HepG2 (cell line): ENCODE data around the gene CCDC116. TPM values are rescaled to one million over a fixed set of nuclear protein-coding genes. Genes with fewer than 3 reads are reported as not detected.

Experiments used
- ATAC-seq: fragments of 200-7000 bp; cut with Tn5 transposase; 3 replicates; pipeline ENCODE4 v1.9.1; 2020; ENCODE audit warnings: mild to moderate bottlenecking, moderate library complexity
- BruUV-seq: library from RNA; stranded (reverse); fragments of 400-500 nt; replicated peaks from 2 replicates; lab custom pipeline; 2021; lab: Mats Ljungman, UMichigan
- CTCF ChIA-PET: fragments of 300-600 bp; formaldehyde crosslinking; extraction: SDS; loops from one replicate; lab custom pipeline; 2021; ENCODE audit warnings: low total read pairs, inconsistent platforms, low intra/inter-chr PET ratio; lab: Yijun Ruan, JAX
- POLR2A ChIA-PET: fragments of 350-600 bp; sonication (Branson Sonifier 250); formaldehyde crosslinking; loops from one replicate; lab custom pipeline; 2020; ENCODE audit warnings: antibody characterized with exemption, inconsistent platforms; lab: Yijun Ruan, JAX
- DNase-seq: peaks from one replicate; pipeline ENCODE4 v3.0.0-alpha.2; 2015; ENCODE audit warnings: low spot score
- FAIRE-seq: peaks from 3 replicates; lab custom pipeline; 2011; peaks lifted over from hg19 to GRCh38; lab: Jason Lieb, UNC
- H2AFZ ChIP-seq: one replicate; pipeline ENCODE4 v1.6.1; 2011; ENCODE audit warnings: low read length, inconsistent platforms
- H3K27ac ChIP-seq: fragments of 300-600 bp; 3 replicates; pipeline ENCODE4 v1.8.0; 2011; ENCODE audit warnings: mixed run types, mild to moderate bottlenecking, mixed read lengths, low read length, inconsistent platforms; ENCODE audit not compliant: insufficient read depth; ENCODE audit errors: extremely low read length
- H3K27me3 ChIP-seq, 2 experiments: fragments of 200-600 bp in 1 of 2; 2 replicates in 1 of 2; 3 replicates in 1 of 2; pipeline versions ENCODE4 v1.6.0 to v1.8.0; 2011; ENCODE audit warnings: low read length in 2 of 2, mild to moderate bottlenecking in 2 of 2, moderate library complexity in 2 of 2, inconsistent platforms in 1 of 2; ENCODE audit not compliant: insufficient read depth in 2 of 2, control insufficient read depth in 1 of 2
- H3K36me3 ChIP-seq, 2 experiments: fragments of 200-600 bp in 1 of 2; replicated peaks in 1 of 2; 2 replicates in 1 of 2; 3 replicates in 1 of 2; pipeline versions ENCODE4 v1.5.1 to v1.8.0; 2011; ENCODE audit warnings: low read length in 2 of 2, inconsistent platforms in 1 of 2; ENCODE audit not compliant: insufficient read depth in 2 of 2, control insufficient read depth in 1 of 2
- H3K4me1 ChIP-seq: 2 replicates; pipeline ENCODE4 v1.5.1; 2012; ENCODE audit warnings: low read length, inconsistent platforms; ENCODE audit not compliant: insufficient read depth
- H3K4me2 ChIP-seq: 2 replicates; pipeline ENCODE4 v1.6.0; 2011; ENCODE audit warnings: low read depth, low read length, inconsistent platforms
- H3K4me3 ChIP-seq, 3 experiments: fragments of 200-600 bp in 1 of 3; sonication (generic), shearing (Covaris generic) in 1 of 3; replicated peaks in 1 of 3; 2 replicates each; pipeline ENCODE4 v1.5.1; 2011 to 2016; ENCODE audit warnings: low read length in 3 of 3, inconsistent platforms in 2 of 3, low read depth in 2 of 3, mild to moderate bottlenecking in 2 of 3, control low read depth in 1 of 3, mixed read lengths in 1 of 3; ENCODE audit not compliant: insufficient read depth in 1 of 3
- H3K79me2 ChIP-seq: one replicate; pipeline ENCODE4 v1.6.1; 2011; ENCODE audit warnings: low read length, inconsistent platforms; ENCODE audit not compliant: insufficient read depth
- H3K9ac ChIP-seq: 2 replicates; pipeline ENCODE4 v1.6.0; 2011; ENCODE audit warnings: mild to moderate bottlenecking, low read depth, low read length, inconsistent platforms; ENCODE audit not compliant: insufficient read depth
- H3K9me3 ChIP-seq: 2 replicates; pipeline ENCODE4 v1.5.1; 2012; ENCODE audit warnings: mild to moderate bottlenecking, low read length
- H4K20me1 ChIP-seq: 2 replicates; pipeline ENCODE4 v1.6.0; 2011; ENCODE audit warnings: inconsistent platforms, mild to moderate bottlenecking, low read length, moderate library complexity; ENCODE audit not compliant: insufficient read depth
- AGO1 ChIP-seq: fragments of 200-400 bp; formaldehyde crosslinking; IDR thresholded peaks from 2 replicates; pipeline ENCODE4 v1.6.1; 2017; ENCODE audit warnings: mild to moderate bottlenecking, low read depth, low read length, moderate library complexity; ENCODE audit not compliant: poor library complexity, severe bottlenecking
- AGO2 ChIP-seq: fragments of 200-400 bp; formaldehyde crosslinking; optimal IDR thresholded peaks from 2 replicates; pipeline ENCODE3; 2017; ENCODE audit warnings: mild to moderate bottlenecking, low read depth, low read length, moderate library complexity
- HOXA5 ChIP-seq: sonication (generic); formaldehyde crosslinking; IDR thresholded peaks from 2 replicates; pipeline ENCODE4 v1.4.0; 2020; ENCODE audit warnings: missing genetic modification reagents
- SNRNP70 ChIP-seq: fragments of 200-400 bp; formaldehyde crosslinking; IDR thresholded peaks from 2 replicates; pipeline ENCODE4 v1.6.1; 2017; ENCODE audit warnings: mild to moderate bottlenecking, low read depth, low read length, moderate library complexity
- ZBTB34 ChIP-seq: sonication (generic); formaldehyde crosslinking; IDR thresholded peaks from 2 replicates; pipeline ENCODE4 v1.8.0; 2022; ENCODE audit warnings: mild to moderate bottlenecking, missing genetic modification reagents
- WGBS: methylation state at CpG from one replicate; pipeline ENCODE4 v1.1.6; 2017; ENCODE audit warnings: low lambda C conversion rate; 5-methylcytosine and 5-hydroxymethylcytosine counted together
- in situ Hi-C: cut with HindIII; loops from 2 replicates; pipeline ENCODE4 v1.10.0; 2017; ENCODE audit warnings: low pct_unique_long_range_greater_than_20kb; ENCODE audit not compliant: extremely low pct_ligation_motif_present
- intact Hi-C: fragments of 100-400 bp; cut with micrococcal nuclease; formaldehyde crosslinking; loops from one replicate; pipeline ENCODE4 v1.10.0; 2022; ENCODE audit not compliant: unreplicated experiment
- polyA plus RNA-seq, 8 experiments: library from polyadenylated mRNA; depleted of rRNA in 3 of 8; stranded (reverse) in 7 of 8; unstranded in 1 of 8; fragments of >200 nt; fragmentation: Illumina TruSeq in 4 of 8; extraction: Trizol in 4 of 8; gene quantifications; 2 replicates each; pipeline versions ENCODE4 v1.2.1 to v1.2.3, GENCODE V29; 2011 to 2016; ENCODE audit warnings: low read depth in 4 of 8, missing spikeins in 1 of 8, mixed read lengths in 1 of 8; ENCODE audit not compliant: insufficient read depth in 1 of 8
- total RNA-seq, 5 experiments: library from RNA; depleted of rRNA; stranded (reverse); fragments of >200 nt; fragmentation: Illumina TruSeq; extraction: Trizol; gene quantifications; 2 replicates each; pipeline ENCODE4 v1.2.3, GENCODE V29; 2016; ENCODE audit warnings: low read depth in 1 of 5

Gene CCDC116
- total and polyA plus RNA-seq, 2 of the 13 experiments (the other 11 are each of a cell fraction or from before 2014, with no cell fraction given) = 0.15 to 0.33 TPM

- DNase-seq (no peak), FAIRE-seq (no peak), ATAC-seq (no peak)
- Histone ChIP-seq H3K9me3 (no peaks in the 10 kb centered on the region), H3K27me3 (no peaks in the 10 kb centered on the region), H3K9ac (no peak overlapping the region), H3K79me2 (peaks cover 17% of the 10 kb centered on the region), H4K20me1 (peaks cover 24% of the 10 kb centered on the region), H3K4me3 (no peak overlapping the region), H3K4me2 (no peak overlapping the region), H3K4me1 (peaks cover 9% of the 10 kb centered on the region), H3K36me3 (peaks cover 2 to 62% of the 10 kb centered on the region in 2 experiments; a peak in 4 of 5 replicates), H2AFZ (no peak overlapping the region), H3K27ac (no peak overlapping the region)
- ChIA-PET POLR2A (no interaction called here), CTCF (interaction anchor here (1.1 to 2.4 kb wide), 2 partner anchors 19 to 23 kb away, joined by 5 to 11 read pairs; partner anchors contain the start of gene SDF2L1)
- TF ChIP-seq AGO2 (peak; percentile 39), ZBTB34 (CRISPR knock-in tag) (no peak), HOXA5 (CRISPR knock-in tag) (no peak), AGO1 (peak; percentile 39), SNRNP70 (no peak)
- intact Hi-C loops (no loop called here), in situ Hi-C loops (no loop called here)
- BruUV-seq = no TSS peak
- 84% methylated on average over 5 of the region's 7 CpGs for WGBS
Measured at GRCh38 chr22:21623648-21623970, 9.0 kb upstream of the CCDC116 start.
